ACC112 (cell line): ENCODE results near the gene MMP2.

ENCODE experiments used
- H2AFZ ChIP-seq: fragments of 200-600 bp; sonication (generic); one replicate; pipeline ENCODE4 v1.6.0; 2017; ENCODE audit warnings: antibody characterized with exemption, low read length; ENCODE audit not compliant: unreplicated experiment
- H3K27ac ChIP-seq: fragments of 200-600 bp; sonication (generic); 2 replicates; pipeline ENCODE4 v1.5.1; 2014; ENCODE audit warnings: low read depth, mild to moderate bottlenecking, antibody characterized with exemption, low read length, moderate library complexity
- H3K27me3 ChIP-seq: fragments of 200-600 bp; sonication (generic); 2 replicates; pipeline ENCODE4 v1.6.1; 2014; ENCODE audit warnings: mild to moderate bottlenecking, antibody characterized with exemption, low read length, moderate library complexity, mixed read lengths; ENCODE audit not compliant: insufficient read depth
- H3K36me3 ChIP-seq: fragments of 200-600 bp; sonication (generic); 2 replicates; pipeline ENCODE4 v1.6.1; 2016; ENCODE audit warnings: mild to moderate bottlenecking, antibody characterized with exemption, low read length, moderate library complexity, mixed read lengths; ENCODE audit not compliant: insufficient read depth
- H3K4me1 ChIP-seq: fragments of 200-600 bp; sonication (generic); one replicate; pipeline ENCODE4 v1.6.1; 2016; ENCODE audit warnings: low read length, mixed read lengths; ENCODE audit not compliant: insufficient read depth, unreplicated experiment, control insufficient read depth
- H3K4me3 ChIP-seq: fragments of 200-600 bp; sonication (generic); 2 replicates; pipeline ENCODE4 v1.5.1; 2014; ENCODE audit warnings: mild to moderate bottlenecking, low read depth, low read length
- H3K79me2 ChIP-seq: fragments of 200-600 bp; sonication (generic); one replicate; pipeline ENCODE4 v1.6.0; 2016; ENCODE audit warnings: low read length; ENCODE audit not compliant: control insufficient read depth, unreplicated experiment, insufficient read depth

The MMP2 gene

DNA sequence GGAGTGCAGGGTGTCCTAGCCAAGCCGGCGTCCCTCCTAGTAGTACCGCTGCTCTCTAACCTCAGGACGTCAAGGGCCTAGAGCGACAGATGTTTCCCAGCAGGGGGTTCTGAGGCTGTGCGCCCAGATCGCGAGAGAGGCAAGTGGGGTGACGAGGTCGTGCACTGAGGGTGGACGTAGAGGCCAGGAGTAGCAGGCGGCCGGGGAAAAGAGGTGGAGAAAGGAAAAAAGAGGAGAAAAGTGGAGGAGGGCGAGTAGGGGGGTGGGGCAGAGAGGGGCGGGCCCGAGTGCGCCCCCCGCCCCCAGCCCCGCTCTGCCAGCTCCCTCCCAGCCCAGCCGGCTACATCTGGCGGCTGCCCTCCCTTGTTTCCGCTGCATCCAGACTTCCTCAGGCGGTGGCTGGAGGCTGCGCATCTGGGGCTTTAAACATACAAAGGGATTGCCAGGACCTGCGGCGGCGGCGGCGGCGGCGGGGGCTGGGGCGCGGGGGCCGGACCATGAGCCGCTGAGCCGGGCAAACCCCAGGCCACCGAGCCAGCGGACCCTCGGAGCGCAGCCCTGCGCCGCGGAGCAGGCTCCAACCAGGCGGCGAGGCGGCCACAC is at the start of gene MMP2:
Gene MMP2, plus strand, starts transcription at position 372 of the 603 bp plus-strand sequence. CDS start 282 bp downstream, outside the sequence.
- peaks cover 26% of the 10 kb centered on the region for H3K79me2 ChIP-seq
- H3K4me1 ChIP-seq = peaks cover 38% of the 10 kb centered on the region
- peak within 1 kb of the TSS; percentile 71; the same call in 1 of the 2 replicates for H3K27ac ChIP-seq
- H2AFZ ChIP-seq = peak within 1 kb of the TSS; percentile 70
- peaks cover 15% of the 10 kb centered on the region for H3K36me3 ChIP-seq
- H3K4me3 ChIP-seq = peak within 1 kb of the TSS; percentile 98
- no peaks in the 10 kb centered on the region for H3K27me3 ChIP-seq

- Histone ChIP-seq H3K79me2 (no peaks in the 10 kb centered on the region), H3K36me3 (no peaks in the 10 kb centered on the region), H3K4me3 (no peak overlapping the region), H3K4me1 (no peaks in the 10 kb centered on the region), H2AFZ (no peak overlapping the region), H3K27ac (no peak overlapping the region), H3K27me3 (peaks cover 64% of the 10 kb centered on the region)
Measured at GRCh38 chr16:55433030-55433429, 46.0 kb upstream of the MMP2 start.

GRCh38 chr16:55433535-55433934 is 45.5 kb upstream of the MMP2 start:
- Histone ChIP-seq H3K36me3 (no peaks in the 10 kb centered on the region), H3K4me1 (no peaks in the 10 kb centered on the region), H2AFZ (no peak overlapping the region), H3K27ac (no peak overlapping the region), H3K79me2 (no peaks in the 10 kb centered on the region), H3K4me3 (no peak overlapping the region), H3K27me3 (peaks cover 60% of the 10 kb centered on the region)

DNA sequence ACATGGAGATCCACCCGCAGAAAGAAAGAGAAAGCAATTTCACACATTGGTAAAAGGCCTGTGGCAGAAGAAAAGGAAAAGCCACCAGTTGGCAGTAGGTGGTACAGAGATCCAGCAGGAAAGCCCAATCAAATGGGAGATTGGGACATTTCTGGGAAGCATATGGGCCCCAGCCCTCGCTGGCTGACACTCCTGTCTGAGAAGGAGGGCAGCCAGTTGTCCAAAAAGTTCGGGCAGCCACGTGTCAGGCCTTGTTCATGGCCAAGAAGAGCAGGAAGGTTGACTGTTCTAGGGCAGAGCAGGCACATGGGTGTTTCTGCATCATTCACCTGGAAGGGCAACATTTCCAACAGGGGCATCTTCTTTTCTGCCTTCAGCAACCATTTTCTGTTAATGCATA is 45.0 kb upstream of the MMP2 start:
- no peak overlapping the region for H3K4me3 ChIP-seq
- no peak overlapping the region for H3K27ac ChIP-seq
- H3K36me3 ChIP-seq = no peaks in the 10 kb centered on the region
- H3K27me3 ChIP-seq = peaks cover 60% of the 10 kb centered on the region
- H3K79me2 ChIP-seq = no peaks in the 10 kb centered on the region
- H2AFZ ChIP-seq = no peak overlapping the region
- H3K4me1 ChIP-seq = no peaks in the 10 kb centered on the region

DNA sequence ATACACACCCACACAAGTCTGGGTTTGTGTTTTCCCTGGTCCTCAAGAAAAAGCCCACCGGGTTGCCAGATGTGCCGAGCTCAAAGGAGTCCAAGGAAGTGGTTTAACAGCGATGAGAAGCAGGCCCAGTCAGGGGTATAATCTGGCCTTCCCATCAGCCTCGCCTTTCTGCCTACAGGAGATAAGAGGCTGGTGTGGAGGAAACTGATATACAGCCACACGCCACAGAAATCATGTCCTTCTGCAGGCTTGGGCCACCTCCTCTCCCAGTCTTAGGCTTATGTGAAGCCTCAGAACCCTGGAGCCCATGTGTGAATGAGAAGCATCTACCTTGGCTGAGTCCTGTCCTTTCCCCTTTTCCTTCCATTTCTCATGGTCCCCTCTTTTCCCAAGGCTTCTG is 43.6 kb upstream of the MMP2 start:
- no peaks in the 10 kb centered on the region for H3K36me3 ChIP-seq
- peaks cover 65% of the 10 kb centered on the region for H3K27me3 ChIP-seq
- no peak overlapping the region for H3K27ac ChIP-seq
- H3K4me3 ChIP-seq = no peak overlapping the region
- H3K4me1 ChIP-seq = no peaks in the 10 kb centered on the region
- no peak overlapping the region for H2AFZ ChIP-seq
- no peaks in the 10 kb centered on the region for H3K79me2 ChIP-seq

GRCh38 chr16:55436587-55436986 is 42.4 kb upstream of the MMP2 start:
- no peaks in the 10 kb centered on the region for H3K4me1 ChIP-seq
- H3K36me3 ChIP-seq = no peaks in the 10 kb centered on the region
- H3K4me3 ChIP-seq = no peak overlapping the region
- no peaks in the 10 kb centered on the region for H3K79me2 ChIP-seq
- H2AFZ ChIP-seq = no peak overlapping the region
- H3K27ac ChIP-seq = no peak overlapping the region
- peaks cover 67% of the 10 kb centered on the region for H3K27me3 ChIP-seq

- Histone ChIP-seq H3K36me3 (no peaks in the 10 kb centered on the region), H3K4me1 (no peaks in the 10 kb centered on the region)
Measured at GRCh38 chr16:55437625-55438024, 41.4 kb upstream of the MMP2 start.

GRCh38 chr16:55438281-55438680 is 40.7 kb upstream of the MMP2 start:
- Histone ChIP-seq H2AFZ (no peak overlapping the region), H3K36me3 (no peaks in the 10 kb centered on the region), H3K4me1 (no peaks in the 10 kb centered on the region), H3K27me3 (peaks cover 53% of the 10 kb centered on the region), H3K4me3 (no peak overlapping the region), H3K79me2 (no peaks in the 10 kb centered on the region), H3K27ac (no peak overlapping the region)

More at GRCh38 chr16:55437625-55438024, 41.4 kb upstream of the MMP2 start:
- Histone ChIP-seq H3K27me3 (peaks cover 60% of the 10 kb centered on the region), H3K27ac (no peak overlapping the region), H3K79me2 (no peaks in the 10 kb centered on the region), H2AFZ (no peak overlapping the region), H3K4me3 (no peak overlapping the region)

DNA sequence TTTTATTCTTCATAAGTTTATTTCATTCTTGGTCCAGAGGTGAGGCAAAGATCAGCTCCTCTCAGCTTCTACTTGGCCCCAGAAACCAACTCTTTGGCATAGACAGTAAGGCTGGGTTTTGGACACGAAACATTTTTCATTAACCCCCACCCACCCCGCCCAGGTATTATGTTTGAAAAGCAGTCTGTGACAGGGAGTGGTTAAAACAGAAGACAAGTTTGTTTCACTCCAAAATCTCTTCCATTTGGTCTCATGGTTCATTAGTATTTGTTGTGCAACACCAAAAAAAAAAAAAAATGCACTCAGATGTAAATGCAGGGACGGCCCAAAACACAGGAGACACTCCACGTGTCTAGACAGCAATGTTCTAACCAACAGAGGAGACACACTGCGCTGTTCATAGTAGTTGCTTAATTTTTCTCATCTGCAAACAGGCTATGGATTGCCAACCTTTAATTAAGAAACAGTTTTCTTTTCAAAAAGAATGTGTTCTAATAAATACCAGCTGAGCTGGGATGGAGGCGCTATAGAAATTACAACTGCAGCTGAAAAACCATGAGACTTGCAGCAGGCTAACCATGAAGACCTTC is 39.8 kb upstream of the MMP2 start:
- H2AFZ ChIP-seq = no peak overlapping the region
- no peaks in the 10 kb centered on the region for H3K4me1 ChIP-seq
- no peaks in the 10 kb centered on the region for H3K79me2 ChIP-seq
- H3K27ac ChIP-seq = no peak overlapping the region
- H3K4me3 ChIP-seq = no peak overlapping the region
- H3K27me3 ChIP-seq = peaks cover 44% of the 10 kb centered on the region
- no peaks in the 10 kb centered on the region for H3K36me3 ChIP-seq

DNA sequence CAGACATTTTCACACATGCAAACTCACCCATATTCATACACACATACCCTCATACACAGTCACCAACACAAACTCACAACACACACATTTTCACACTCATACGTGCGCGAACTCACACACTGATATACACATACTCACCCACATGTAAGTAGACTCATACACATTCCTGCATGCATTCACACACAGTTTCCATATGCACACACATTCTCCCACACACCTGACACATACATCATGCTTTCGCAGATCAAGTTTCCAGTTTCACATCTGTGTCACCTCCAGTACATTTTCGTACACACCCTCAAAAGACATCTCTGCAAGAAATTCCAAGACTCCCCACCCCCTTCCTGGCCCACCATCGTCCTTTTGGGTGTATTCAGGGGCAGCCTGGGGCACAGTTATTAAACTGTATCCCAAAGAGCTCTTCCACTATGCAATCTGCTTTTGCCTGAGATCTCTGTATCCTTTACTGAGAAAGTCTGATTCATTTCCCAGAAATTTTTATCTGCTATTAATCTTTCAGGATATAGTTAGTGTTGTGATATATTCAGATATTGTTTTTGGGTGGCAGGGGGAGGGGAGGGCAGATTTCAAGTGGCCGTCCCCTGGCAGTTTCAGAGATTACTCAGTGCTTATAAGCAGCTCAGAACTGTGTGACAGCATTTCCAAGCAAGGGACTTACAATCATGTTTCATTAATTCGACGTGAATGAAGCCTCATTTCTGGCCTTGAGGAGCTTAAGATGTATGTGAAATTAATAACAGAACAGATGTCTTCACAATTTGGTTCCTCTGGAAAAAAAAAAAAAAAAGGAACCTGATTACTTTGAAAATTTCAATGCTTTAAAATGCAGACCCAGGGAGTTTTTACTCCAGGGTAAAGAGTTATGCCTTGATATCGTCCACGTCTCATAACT is 35.3 kb upstream of the MMP2 start:
- Histone ChIP-seq H3K27ac (no peak overlapping the region), H2AFZ (no peak overlapping the region), H3K4me3 (no peak overlapping the region), H3K79me2 (no peaks in the 10 kb centered on the region), H3K36me3 (no peaks in the 10 kb centered on the region), H3K27me3 (peaks cover 26% of the 10 kb centered on the region), H3K4me1 (no peaks in the 10 kb centered on the region)
